Spleen (tissue), 11 donors: ENCODE data around the gene CPT1B. TPM values are rescaled to one million over a fixed set of nuclear protein-coding genes. Genes with fewer than 3 reads are reported as not detected.

Experiments
- DNase-seq: peaks from one replicate; pipeline ENCODE4 v3.0.0-alpha.2; 2020
- H3K27ac ChIP-seq, 8 donors: fragments of 200-600 bp; sonication (generic) in 7 of 8; 1 replicate in 4 of 8; 2 replicates in 4 of 8; pipeline versions ENCODE4 v1.5.0 to v1.8.0; 2016 to 2021; ENCODE audit warnings: inconsistent platforms in 4 of 8, mild to moderate bottlenecking in 4 of 8, moderate library complexity in 1 of 8
- H3K27me3 ChIP-seq, 7 donors: fragments of 200-600 bp; sonication (generic) in 6 of 7; replicated peaks in 1 of 7; 1 replicate in 4 of 7; 2 replicates in 3 of 7; pipeline versions ENCODE4 v1.5.0 to v1.8.0; 2016 to 2021; ENCODE audit warnings: inconsistent platforms in 3 of 7, mild to moderate bottlenecking in 1 of 7
- H3K36me3 ChIP-seq, 6 donors: fragments of 200-600 bp; sonication (generic) in 5 of 6; 1 replicate in 4 of 6; 2 replicates in 2 of 6; pipeline versions ENCODE4 v1.5.0 to v1.8.0; 2016 to 2021; ENCODE audit warnings: inconsistent platforms in 2 of 6
- H3K4me1 ChIP-seq, 6 donors: fragments of 200-600 bp; sonication (generic) in 5 of 6; 1 replicate in 3 of 6; 2 replicates in 3 of 6; pipeline versions ENCODE4 v1.5.0 to v1.8.0; 2016 to 2021; ENCODE audit warnings: inconsistent platforms in 3 of 6
- H3K4me3 ChIP-seq, 8 donors: fragments of 200-600 bp; sonication (generic) in 7 of 8; 1 replicate in 4 of 8; 2 replicates in 4 of 8; pipeline versions ENCODE4 v1.5.0 to v1.8.0; 2016 to 2021; ENCODE audit warnings: inconsistent platforms in 4 of 8, mild to moderate bottlenecking in 4 of 8, moderate library complexity in 2 of 8
- H3K9me3 ChIP-seq, 8 donors: fragments of 200-600 bp; sonication (generic) in 7 of 8; 1 replicate in 4 of 8; 2 replicates in 4 of 8; pipeline versions ENCODE4 v1.5.0 to v1.8.0; 2016 to 2021; ENCODE audit warnings: inconsistent platforms in 4 of 8
- POLR2A ChIP-seq, 3 donors: fragments of 450-650 bp; IDR thresholded peaks; one replicate each; pipeline ENCODE4 v1.5.1; 2017; ENCODE audit warnings: antibody characterized with exemption in 3 of 3, mild to moderate bottlenecking in 1 of 3
- POLR2AphosphoS5 ChIP-seq, 3 donors: sonication (generic); formaldehyde crosslinking; IDR thresholded peaks; one replicate each; pipeline ENCODE4 v1.5.1; 2017; ENCODE audit warnings: antibody characterized with exemption in 3 of 3
- WGBS, 5 donors: extraction: QIAGEN DNeasy Blood & Tissue Kit in 3 of 5; methylation state at CpG; one replicate each; pipeline versions ENCODE4 v1.1.5 to v1.1.7; 2013 to 2018; 5-methylcytosine and 5-hydroxymethylcytosine counted together
- intact Hi-C: fragments of 100-400 bp; cut with DNase I; formaldehyde crosslinking; loops from one replicate; pipeline ENCODE4 v1.15.0; 2023; ENCODE audit warnings: low total_unique reads
- polyA plus RNA-seq, 3 donors: library from polyadenylated mRNA; stranded (reverse); fragments of 200-250 nt; gene quantifications; one replicate each; pipeline ENCODE4 v1.2.1, GENCODE V29; 2013
- total RNA-seq, 7 donors: library from RNA; depleted of rRNA in 3 of 7; stranded (reverse); fragments of >200 nt in 3 of 7; fragmentation: NEBNext Ultra II Directional in 4 of 7; extraction: Animal tissue kit (Norgen Biotek cat#: 25700) in 4 of 7; gene quantifications; one replicate each; pipeline versions ENCODE4 v1.1.0 to v1.2.1, GENCODE V29; 2016 to 2021
- TF ChIP-seq, protein P1 (sequence below), 11 experiments: fragments of 200-600 bp in 7 of 11; fragments of 450-650 bp in 4 of 11; sonication (generic) in 4 of 11; IDR thresholded peaks in 8 of 11; conservative IDR thresholded peaks in 3 of 11; 1 replicate in 7 of 11; 2 replicates in 4 of 11; pipeline versions ENCODE4 v1.4.0 to v1.8.0; 2016 to 2021; ENCODE audit warnings: antibody characterized with exemption in 11 of 11, inconsistent platforms in 4 of 11, mild to moderate bottlenecking in 1 of 11
- donor health status: healthy with polysubstance abuse.
- donor health status: DM: no; HTN: no; CAD: no; lungs with moderate emphysema.
- donor health status: DM: no; HTN: no; CAD: no.
- donor health status: Bipolar disorder and iron deficiency.
- donor health status: healthy.
- donor health status: DM: no; HTN: no; CAD: no.
- donor health status: DM: yes; HTN: yes; CAD: no.

Gene CPT1B
- total and polyA plus RNA-seq, 10 donors, result 23.6 to 55.3 (median 34.3) TPM

GRCh38 chr22:50571264-50572175 lies 6.7 kb downstream of the CPT1B start:
- Histone ChIP-seq H3K27ac (no peak overlapping the region), H3K36me3 (peaks cover 0 to 92% (median 32%) of the 10 kb centered on the region in 6 donors), H3K9me3 (no peaks in the 10 kb centered on the region), H3K4me3 (no peak overlapping the region), H3K4me1 (no peaks in the 10 kb centered on the region), H3K27me3 (no peaks in the 10 kb centered on the region)
- WGBS, 5 donors, result 87 to 92% (median 87%) methylated on average over 17 to 26 of the region's 26 CpGs
- DNase-seq, result no peak
- intact Hi-C loops, result no loop called here
- no peak for TF ChIP-seq POLR2AphosphoS5 (IDR thresholded peaks at IDR 0.05)
- no peak for TF ChIP-seq POLR2A (IDR thresholded peaks at IDR 0.05)
- TF ChIP-seq, protein P1, sequence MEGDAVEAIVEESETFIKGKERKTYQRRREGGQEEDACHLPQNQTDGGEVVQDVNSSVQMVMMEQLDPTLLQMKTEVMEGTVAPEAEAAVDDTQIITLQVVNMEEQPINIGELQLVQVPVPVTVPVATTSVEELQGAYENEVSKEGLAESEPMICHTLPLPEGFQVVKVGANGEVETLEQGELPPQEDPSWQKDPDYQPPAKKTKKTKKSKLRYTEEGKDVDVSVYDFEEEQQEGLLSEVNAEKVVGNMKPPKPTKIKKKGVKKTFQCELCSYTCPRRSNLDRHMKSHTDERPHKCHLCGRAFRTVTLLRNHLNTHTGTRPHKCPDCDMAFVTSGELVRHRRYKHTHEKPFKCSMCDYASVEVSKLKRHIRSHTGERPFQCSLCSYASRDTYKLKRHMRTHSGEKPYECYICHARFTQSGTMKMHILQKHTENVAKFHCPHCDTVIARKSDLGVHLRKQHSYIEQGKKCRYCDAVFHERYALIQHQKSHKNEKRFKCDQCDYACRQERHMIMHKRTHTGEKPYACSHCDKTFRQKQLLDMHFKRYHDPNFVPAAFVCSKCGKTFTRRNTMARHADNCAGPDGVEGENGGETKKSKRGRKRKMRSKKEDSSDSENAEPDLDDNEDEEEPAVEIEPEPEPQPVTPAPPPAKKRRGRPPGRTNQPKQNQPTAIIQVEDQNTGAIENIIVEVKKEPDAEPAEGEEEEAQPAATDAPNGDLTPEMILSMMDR (IDR thresholded peaks at IDR 0.05 in 8 of 11, conservative IDR thresholded peaks at IDR 0.05 in 3 of 11), result no peak

- intact Hi-C loops, result no loop called here
- TF ChIP-seq, protein P1 (IDR thresholded peaks at IDR 0.05 in 8 of 11, conservative IDR thresholded peaks at IDR 0.05 in 3 of 11), result no peak
- TF ChIP-seq POLR2A (IDR thresholded peaks at IDR 0.05), result no peak
- no peak for TF ChIP-seq POLR2AphosphoS5 (IDR thresholded peaks at IDR 0.05)
- Histone ChIP-seq H3K27me3 (no peaks in the 10 kb centered on the region), H3K27ac (no peak overlapping the region), H3K9me3 (no peaks in the 10 kb centered on the region), H3K4me1 (no peaks in the 10 kb centered on the region), H3K4me3 (no peak overlapping the region), H3K36me3 (peaks cover 0 to 86% (median 32%) of the 10 kb centered on the region in 6 donors)
- 93 to 97% (median 95%) methylated on average over 9 to 12 of the region's 12 CpGs for WGBS, 5 donors
- DNase-seq, result no peak
These were observed 7.4 kb downstream of the CPT1B start for GRCh38 chr22:50570861-50571260.

DNA sequence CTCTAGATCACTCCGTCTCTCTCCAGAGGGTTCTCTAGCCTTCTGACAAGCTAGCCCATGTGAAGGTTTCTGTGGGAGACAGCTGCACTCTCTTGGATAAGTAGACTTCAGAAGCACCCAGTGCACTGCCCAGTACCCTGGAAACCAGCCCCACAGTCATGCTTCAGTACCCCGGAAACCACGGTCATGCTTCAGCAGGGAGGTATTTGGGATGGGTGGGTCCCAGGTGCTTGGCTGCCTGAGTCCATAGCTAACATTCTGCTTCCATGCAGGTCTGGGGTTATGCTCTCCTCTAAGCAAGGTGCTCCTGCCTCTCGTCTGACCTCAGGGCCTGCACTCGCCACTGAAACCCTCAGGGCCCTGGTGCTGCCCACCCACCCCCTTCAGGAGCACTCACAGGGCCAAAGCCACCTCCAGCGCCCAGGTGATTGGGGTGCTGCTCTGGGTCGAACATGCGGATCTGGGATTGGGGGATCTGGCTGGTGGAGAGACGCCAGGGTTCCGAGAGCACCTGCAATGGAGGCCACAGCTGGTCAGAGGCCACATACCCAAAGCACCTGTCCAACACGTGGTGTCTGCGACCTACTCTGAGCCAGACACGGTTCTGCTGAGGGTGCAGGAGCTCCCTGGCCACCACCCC lies 8.2 kb downstream of the CPT1B start:
- DNase-seq, result no peak
- Histone ChIP-seq H3K27me3 (no peaks in the 10 kb centered on the region), H3K9me3 (no peaks in the 10 kb centered on the region), H3K36me3 (peaks cover 0 to 77% (median 32%) of the 10 kb centered on the region in 6 donors), H3K4me3 (no peak overlapping the region), H3K4me1 (no peaks in the 10 kb centered on the region), H3K27ac (no peak overlapping the region)
- 86 to 95% (median 92%) methylated on average over 8 to 13 of the region's 13 CpGs for WGBS, 5 donors
- intact Hi-C loops, result no loop called here
- TF ChIP-seq, protein P1 (IDR thresholded peaks at IDR 0.05 in 8 of 11, conservative IDR thresholded peaks at IDR 0.05 in 3 of 11), result no peak
- no peak for TF ChIP-seq POLR2A (IDR thresholded peaks at IDR 0.05)
- no peak for TF ChIP-seq POLR2AphosphoS5 (IDR thresholded peaks at IDR 0.05)

GRCh38 chr22:50569041-50569459 lies 9.2 kb downstream of the CPT1B start:
- no peaks in the 10 kb centered on the region for H3K4me1 ChIP-seq
- TF ChIP-seq POLR2A (IDR thresholded peaks at IDR 0.05), result no peak
- no peak for TF ChIP-seq POLR2AphosphoS5 (IDR thresholded peaks at IDR 0.05)
- TF ChIP-seq, protein P1 (IDR thresholded peaks at IDR 0.05 in 8 of 11, conservative IDR thresholded peaks at IDR 0.05 in 3 of 11), result no peak
- peaks cover 0 to 69% (median 32%) of the 10 kb centered on the region in 6 donors for H3K36me3 ChIP-seq
- intact Hi-C loops, result no loop called here
- WGBS, 5 donors, result 82 to 96% (median 90%) methylated on average over 8 of the region's 8 CpGs
- H3K27me3 ChIP-seq, result no peaks in the 10 kb centered on the region
- no peak overlapping the region for H3K27ac ChIP-seq
- H3K4me3 ChIP-seq, result no peak overlapping the region
- no peak for DNase-seq
- no peaks in the 10 kb centered on the region for H3K9me3 ChIP-seq
